GM12801 (cell line): Measurements from ENCODE around the gene PDZD7.

Experiments
- TF ChIP-seq, protein P1 (sequence below): IDR thresholded peaks from one replicate; pipeline ENCODE4 v1.5.1; 2011; ENCODE audit warnings: control low read depth; ENCODE audit not compliant: insufficient read length; ENCODE audit errors: extremely low read depth

PDZD7 gene

DNA sequence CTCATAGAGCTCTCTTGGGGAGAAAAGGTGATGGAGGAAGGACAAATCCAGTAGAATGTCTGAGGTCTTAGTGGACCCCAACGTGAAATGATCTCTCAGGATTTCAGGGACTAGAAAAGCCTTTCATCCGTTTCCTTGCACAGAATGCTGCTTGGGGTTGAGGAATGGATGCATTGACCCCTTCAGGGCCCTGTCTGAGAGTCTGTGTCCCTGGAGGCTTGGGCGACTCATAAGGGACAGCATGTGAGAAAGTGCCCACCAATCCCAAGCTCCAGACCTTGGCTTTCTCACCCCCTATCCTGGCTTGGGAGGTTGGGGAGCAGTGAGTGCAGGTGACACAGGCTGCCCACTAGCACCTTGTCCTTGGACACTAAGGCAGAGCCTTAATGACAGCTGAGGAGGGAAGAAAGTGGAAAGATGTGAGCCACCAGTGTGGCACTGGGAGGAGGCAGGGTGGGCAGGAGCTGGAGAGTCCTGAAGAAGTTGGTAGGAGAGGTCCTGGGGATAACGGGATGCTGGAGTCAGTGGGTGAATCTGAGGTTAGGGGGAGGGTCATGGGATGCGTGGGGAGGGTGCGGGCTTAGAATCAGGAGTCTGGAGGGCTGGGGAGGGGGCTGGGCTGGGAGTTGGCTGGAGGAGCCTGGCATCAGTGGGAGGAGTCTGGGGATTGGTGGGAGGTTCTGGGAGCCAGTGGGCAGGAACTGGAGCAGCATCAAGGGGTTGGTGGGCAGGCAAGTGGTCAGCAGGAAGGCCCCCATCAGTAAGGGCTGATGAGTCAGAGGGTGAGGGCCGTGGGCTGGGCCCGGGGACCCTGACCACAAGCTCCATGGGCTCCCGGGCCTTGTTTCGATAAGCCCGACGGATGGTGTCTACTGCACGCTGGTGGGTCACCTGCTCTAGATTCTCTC, 22.8 kb downstream of the PDZD7 start:
- TF ChIP-seq, protein P1, sequence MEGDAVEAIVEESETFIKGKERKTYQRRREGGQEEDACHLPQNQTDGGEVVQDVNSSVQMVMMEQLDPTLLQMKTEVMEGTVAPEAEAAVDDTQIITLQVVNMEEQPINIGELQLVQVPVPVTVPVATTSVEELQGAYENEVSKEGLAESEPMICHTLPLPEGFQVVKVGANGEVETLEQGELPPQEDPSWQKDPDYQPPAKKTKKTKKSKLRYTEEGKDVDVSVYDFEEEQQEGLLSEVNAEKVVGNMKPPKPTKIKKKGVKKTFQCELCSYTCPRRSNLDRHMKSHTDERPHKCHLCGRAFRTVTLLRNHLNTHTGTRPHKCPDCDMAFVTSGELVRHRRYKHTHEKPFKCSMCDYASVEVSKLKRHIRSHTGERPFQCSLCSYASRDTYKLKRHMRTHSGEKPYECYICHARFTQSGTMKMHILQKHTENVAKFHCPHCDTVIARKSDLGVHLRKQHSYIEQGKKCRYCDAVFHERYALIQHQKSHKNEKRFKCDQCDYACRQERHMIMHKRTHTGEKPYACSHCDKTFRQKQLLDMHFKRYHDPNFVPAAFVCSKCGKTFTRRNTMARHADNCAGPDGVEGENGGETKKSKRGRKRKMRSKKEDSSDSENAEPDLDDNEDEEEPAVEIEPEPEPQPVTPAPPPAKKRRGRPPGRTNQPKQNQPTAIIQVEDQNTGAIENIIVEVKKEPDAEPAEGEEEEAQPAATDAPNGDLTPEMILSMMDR: no peak

DNA sequence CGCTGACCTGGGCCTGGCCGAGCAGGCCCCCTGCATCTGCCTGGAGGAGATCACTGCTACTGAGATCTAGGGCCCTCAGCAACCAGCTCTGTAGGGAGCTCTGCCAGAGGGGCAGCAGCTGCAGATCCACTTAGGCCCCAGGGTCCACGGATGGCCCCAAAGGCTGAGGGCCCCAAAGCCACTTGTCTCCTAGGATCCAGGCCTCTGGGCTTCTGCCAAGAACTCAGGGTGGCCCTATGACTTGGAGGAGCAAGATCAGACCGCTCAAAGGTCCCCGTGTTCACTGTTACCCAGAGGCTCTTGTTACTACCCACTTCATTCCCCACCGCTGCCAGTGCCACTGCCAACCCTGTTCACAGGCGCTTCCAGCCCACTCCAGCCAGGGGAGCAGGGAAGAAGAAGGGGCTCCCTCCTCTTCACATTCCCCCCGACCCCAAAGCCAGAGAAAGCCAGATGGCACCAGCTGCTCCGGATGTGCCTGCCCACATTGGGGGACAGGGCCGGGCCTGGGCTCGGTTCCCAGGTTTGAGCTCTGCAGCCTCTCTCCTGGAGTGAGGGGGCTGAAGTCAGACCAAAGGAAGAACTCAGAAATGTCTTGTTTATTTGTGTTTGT, 23.7 kb downstream of the PDZD7 start:
- TF ChIP-seq, protein P1: no peak

DNA sequence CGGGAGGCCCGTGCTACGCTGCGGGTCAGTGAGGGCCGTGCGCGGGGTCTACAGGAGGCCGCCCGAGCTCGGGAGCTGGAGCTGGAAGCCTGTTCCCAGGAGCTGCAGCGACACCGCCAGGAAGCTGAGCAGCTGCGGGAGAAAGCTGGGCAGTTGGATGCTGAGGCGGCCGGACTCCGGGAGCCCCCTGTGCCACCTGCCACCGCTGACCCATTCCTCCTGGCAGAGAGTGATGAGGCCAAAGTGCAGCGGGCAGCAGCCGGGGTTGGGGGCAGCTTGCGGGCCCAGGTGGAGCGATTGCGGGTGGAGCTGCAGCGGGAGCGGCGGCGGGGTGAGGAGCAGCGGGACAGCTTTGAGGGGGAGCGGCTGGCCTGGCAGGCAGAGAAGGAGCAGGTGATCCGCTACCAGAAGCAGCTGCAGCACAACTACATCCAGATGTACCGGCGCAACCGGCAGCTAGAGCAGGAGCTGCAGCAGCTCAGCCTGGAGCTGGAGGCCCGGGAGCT, 24.3 kb downstream of the PDZD7 start:
- TF ChIP-seq, protein P1: no peak

DNA sequence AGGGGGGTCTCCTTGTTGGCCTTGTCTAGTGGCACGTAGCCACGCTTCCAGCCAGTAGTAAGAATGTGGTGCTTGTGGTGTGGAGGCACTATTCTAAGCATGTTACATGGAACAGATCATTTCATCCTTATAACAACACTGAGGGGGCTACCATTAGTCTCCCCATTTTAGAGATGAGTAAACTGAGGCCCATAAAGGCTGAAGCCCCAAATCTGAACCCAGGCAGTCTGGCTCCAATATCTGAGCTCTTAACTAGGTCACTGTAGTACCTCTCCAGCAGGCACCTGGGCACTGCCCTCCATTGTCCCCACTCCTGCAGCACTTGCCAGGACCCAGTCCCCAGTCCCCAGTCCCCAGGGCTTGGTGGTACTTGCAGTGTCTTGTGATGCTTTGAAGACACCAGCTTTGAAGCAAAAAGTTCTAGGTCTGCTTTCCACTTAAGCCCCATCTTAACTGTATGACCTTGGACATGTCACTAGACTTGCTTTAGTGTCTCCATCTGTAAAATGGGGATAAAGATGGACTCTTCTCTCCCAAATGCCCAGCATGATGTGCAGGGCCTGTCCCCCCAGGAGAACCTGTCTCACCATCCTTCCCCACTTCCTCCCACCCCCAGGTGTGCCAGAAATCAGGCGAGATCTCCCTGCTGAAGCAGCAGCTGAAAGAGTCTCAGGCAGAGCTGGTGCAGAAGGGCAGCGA, 24.9 kb downstream of the PDZD7 start:
- TF ChIP-seq, protein P1: no peak

DNA sequence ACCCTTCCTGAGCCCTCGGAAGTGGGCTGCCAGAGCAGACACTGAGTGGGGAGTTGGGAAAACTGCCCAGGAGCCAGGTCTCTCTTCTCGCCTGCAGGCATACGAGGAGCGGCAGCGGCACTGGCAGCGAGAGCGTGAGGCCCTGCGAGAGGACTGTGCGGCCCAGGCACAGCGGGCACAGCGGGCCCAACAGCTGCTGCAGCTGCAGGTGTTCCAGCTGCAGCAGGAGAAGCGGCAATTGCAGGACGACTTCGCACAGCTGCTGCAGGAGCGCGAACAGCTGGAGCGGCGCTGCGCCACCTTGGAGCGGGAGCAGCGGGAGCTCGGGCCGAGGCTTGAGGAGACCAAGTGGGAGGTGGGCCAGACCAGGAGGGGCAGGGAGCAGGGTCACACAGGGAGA, 25.6 kb downstream of the PDZD7 start:
- TF ChIP-seq, protein P1: no peak

DNA sequence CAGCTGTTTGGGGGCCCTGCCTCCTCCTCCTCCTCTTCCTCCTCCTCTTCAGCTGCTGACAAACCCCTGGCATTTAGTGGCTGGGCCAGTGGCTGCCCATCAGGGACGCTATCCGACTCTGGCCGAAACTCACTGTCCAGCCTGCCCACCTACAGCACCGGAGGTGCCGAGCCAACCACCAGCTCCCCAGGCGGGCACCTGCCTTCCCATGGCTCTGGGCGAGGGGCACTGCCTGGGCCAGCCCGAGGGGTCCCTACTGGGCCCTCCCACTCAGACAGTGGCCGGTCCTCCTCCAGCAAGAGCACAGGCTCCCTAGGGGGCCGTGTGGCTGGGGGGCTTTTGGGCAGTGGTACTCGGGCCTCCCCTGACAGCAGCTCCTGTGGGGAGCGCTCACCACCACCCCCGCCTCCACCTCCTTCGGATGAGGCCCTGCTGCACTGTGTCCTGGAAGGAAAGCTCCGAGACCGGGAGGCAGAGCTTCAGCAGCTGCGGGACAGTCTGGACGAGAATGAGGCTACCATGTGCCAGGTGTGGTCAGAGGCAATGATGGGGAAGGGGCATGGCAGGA, 27.2 kb downstream of the PDZD7 start:
- TF ChIP-seq, protein P1: no peak

DNA sequence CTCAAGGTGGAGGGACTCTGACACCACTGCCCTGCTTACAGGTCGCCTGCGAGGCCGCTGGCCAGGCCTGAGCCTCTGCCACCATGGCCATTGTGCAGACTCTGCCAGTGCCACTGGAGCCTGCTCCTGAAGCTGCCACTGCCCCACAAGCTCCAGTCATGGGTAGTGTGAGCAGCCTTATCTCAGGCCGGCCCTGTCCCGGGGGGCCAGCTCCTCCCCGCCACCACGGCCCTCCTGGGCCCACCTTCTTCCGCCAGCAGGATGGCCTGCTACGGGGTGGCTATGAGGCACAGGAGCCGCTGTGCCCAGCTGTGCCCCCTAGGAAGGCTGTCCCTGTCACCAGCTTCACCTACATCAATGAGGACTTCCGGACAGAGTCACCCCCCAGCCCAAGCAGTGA, 28.5 kb downstream of the PDZD7 start:
- TF ChIP-seq, protein P1: no peak
